ENCODE results near the gene SLC5A5.

The SLC5A5 gene

DNA sequence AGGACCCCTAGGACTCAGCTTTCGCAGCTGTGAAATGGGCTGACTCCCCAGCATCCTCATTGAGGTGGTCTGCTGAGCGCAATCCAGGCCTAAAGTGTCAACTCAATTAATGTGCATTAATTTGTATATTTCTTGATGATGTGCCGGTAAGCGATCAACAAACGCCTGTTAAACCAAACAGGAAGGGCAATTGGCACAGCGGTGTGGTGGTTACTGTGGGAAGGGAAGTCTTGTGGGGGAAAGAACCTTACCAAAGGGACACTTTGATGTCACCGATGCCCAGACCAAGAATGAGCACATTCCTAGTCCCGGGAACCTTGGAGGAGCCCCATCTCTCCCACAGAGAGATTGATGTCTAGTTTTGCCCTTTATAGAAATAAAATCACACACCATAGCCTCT, 25.6 kb upstream of the SLC5A5 start:
- DNase-seq (ENCODE audit: low spot score): no peak

DNA sequence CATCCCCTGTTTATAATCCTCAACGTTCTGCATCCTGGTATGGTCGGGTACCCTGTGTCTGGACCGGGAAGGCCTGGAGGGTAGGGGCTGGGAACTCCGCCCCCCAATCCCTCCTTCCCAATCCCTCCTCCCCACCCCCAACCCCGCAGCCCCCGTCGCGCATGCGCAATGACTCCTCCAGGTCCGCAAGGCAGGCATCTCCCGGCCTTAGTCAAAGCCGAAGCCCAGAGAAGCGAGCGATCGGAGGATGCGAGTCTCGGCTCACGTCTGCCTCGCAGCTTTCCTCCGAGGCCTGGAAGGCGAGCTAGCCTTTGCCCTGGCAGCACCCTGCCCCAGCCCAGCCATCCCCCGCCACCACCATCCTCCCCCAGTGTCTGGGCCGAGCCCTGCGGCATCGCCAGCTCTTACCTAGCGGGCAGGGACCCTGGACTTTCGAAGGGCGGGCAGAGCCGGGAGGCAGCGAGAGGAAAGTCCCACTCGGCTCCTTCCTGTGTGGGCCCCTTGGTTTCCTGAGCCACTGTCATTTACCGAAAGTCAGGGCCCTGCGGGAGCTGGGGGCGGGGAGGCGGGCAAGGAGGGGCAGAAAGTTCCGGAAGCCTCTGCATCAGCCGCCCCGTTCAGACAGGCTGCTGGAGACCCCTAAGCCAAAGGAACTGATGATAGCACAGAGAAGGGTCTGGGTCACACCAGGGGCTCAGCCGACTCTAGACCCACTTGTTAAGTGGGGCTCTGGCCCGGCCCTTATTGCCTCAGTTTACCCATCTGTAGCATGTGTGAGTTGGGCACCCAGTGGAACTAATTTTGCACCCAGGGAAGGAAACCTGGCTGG, 24.0 kb upstream of the SLC5A5 start, which contains the start of gene JAK3:
TSS of gene JAK3 (minus strand) at position 445 of the 829 bp plus-strand sequence. CDS start 3,565 bp downstream, outside the sequence.
- peak; percentile 78 for DNase-seq (ENCODE audit: low spot score)

DNA sequence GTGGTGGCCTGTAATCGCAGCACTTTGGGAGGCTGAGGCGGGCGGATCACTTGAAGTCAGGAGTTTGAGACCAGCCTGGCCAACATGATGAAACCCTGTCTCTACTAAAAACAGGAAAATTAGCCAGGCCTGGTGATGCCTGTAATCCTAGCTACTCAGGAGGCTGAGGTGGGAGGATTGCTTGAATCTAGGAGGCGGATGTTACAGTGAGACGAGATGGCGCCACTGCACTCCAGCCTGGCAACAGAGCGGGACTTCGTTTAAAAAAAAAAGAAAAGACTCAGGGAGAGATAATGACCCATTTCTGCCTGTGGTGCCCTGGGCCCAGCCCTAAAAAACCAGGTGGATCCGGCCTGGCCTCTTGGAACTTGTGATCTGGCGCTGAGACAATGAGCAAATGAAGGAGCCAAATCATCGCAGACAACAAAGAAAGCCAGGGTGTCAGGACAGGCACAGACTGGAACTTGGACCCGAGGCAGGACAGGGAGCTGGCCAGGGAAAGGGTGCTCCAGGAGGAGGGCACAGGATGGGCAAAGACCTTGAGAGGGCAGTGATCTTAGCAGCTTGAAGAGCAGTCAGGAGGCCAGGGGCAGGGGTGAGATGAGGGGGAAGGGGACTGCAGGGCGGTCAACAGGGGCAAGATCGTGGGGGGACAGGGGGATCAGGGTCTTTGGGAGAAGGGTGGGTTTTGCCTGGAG, 23.0 kb upstream of the SLC5A5 start:
- DNase-seq (ENCODE audit: low spot score): no peak

DNA sequence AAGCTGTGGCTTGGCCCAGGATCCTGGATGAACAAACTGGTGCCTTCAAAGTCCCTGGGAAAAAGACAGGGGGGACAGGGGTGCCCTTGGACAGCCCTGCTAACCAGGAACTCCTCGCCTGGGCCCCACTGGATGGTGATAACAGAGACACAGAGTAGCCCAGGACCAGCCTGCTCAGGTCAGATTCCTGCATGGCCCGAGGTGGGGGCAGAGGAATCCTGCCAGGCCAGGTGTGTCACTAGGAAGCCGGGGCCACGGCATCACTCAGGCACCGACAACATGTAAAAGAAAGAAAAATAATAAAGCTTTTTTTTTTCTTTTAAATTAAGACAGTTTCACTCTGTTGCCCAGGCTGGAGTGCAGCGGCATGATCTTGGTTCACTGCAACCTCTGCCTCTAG, 17.7 kb upstream of the SLC5A5 start:
- no peak for DNase-seq (ENCODE audit: low spot score)

DNA sequence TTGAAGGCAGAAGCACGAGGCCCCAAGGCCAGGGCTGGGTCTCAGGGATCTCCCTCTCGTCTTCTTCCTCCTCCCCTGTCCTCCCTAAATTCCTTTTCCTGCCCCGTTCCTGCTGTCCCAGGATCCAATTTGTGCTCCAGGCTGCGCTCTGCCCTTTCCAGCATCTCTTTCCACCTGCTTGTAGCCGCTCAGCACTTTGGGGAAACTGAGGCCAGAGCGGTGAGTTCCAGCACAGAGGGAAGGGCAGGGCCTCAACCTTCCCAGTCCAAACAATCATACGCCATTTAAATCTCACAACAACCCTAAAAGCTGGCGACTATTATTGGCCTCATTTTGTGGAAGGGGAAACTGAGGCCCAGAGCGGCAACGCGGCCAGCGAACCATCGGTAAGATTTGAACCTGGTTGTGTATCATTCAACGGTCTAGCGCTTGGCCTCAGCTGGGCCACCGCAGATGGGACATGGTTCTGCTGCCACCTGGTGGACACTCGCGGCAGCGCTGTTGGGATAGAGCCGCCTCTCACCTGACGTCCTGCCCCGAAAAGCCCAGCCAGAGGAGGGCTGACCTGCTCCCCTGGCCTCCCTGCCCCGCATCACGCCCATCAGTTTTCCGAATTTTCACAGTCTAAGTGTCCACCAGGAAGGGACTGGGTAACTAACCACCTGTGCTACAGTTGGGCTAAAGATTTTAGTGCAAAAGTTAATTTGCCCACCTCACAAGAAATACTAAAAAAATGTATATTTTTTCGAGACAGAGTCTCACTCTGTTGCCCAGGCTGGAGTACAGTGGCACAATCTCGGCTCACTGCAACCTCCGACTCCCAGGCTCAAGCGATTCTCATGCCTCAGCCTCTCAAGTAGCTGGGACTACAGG, 16.2 kb upstream of the SLC5A5 start:
- peak; percentile 68 for DNase-seq (ENCODE audit: low spot score)

DNA sequence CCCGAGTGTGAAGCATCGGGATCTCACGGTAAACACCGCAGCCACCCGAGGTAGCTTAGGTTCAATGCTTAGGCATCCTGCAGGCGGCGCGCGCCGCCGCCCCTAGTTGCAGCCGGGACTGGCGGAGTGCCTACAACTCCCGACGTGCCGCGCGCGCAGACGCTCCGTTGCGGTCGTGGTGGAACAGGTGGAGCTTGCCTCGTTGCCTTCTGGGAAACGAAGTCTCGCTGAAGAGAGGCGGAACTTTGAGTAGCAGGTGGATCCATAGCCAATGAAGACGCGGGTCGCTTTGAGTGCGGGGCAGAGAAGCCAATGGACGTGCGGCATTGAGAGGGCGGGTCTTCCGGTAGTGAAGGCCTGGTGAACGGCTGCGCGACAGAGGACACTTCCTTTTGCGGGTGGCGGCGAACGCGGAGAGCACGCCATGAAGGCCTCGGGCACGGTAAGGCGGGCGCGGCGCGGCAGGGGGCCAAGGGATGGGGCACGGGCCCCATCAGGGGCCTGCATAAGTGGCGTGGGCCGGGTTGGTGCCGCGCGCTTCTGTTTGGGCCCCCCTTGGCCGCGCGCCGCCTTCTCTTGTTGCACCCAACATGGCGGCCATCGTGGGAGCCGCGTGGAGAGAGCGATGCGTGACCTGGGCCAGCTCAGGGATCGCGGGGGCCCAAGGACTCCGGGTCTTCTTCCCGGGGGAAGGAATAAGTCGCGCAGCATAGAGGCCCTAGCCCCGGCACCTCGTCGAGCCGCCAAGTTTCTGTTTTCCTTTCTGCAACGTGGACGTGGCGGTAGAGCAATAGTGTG, 12.0 kb upstream of the SLC5A5 start, which contains the start of gene RPL18A:
TSS of gene RPL18A (plus strand) at position 378 of the 798 bp plus-strand sequence. CDS start at position 425, 47 bp downstream.
- DNase-seq (ENCODE audit: low spot score): peak; percentile 99

DNA sequence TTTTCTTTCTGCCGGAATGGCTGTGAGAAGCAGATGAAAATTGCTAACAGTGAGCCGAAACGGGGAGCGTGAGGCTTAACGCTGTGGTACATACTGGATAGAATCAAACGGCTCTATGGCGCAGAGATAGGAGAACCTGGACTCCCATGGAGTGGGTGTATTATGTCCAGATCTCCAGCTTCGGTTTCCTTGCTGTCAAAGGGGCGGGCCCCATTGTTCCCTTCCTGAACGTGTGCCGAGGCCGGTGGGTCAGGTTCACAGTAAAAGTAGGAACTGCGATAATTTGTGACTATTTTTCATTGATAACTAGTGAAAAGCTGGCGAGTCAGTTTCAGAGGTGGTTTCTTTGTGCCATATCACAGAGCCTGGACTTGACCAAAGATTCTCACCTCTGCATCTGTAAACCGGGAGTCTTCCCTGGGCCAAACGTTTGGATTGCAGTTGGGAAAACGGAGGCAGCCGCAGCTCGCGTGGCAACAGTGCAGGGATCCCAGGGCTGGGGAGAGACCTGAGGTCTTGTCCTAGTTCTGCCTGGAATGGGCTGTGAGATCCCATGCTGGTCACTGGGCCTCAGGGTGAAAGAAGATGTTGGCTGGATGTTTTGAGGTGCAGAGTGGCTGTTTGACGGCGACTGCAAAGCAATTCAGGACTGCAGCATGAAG, 11.3 kb upstream of the SLC5A5 start:
- no peak for DNase-seq (ENCODE audit: low spot score)

DNA sequence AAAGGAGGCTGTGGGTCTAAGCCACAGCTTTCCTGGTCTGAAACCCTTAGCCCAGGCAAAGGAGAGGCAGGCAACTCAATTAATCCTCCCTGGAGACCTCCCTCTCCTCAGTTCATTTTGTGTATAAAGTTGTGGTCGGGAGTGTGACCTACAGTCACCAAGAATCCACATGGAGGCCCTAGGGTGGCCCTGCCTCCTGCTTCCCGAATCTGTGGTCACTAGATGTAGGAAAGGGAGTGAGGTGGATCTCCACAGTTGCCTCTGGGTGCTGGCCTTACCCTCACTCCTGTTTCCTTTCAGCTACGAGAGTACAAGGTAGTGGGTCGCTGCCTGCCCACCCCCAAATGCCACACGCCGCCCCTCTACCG, 10.8 kb upstream of the SLC5A5 start:
- no peak for DNase-seq (ENCODE audit: low spot score)

DNA sequence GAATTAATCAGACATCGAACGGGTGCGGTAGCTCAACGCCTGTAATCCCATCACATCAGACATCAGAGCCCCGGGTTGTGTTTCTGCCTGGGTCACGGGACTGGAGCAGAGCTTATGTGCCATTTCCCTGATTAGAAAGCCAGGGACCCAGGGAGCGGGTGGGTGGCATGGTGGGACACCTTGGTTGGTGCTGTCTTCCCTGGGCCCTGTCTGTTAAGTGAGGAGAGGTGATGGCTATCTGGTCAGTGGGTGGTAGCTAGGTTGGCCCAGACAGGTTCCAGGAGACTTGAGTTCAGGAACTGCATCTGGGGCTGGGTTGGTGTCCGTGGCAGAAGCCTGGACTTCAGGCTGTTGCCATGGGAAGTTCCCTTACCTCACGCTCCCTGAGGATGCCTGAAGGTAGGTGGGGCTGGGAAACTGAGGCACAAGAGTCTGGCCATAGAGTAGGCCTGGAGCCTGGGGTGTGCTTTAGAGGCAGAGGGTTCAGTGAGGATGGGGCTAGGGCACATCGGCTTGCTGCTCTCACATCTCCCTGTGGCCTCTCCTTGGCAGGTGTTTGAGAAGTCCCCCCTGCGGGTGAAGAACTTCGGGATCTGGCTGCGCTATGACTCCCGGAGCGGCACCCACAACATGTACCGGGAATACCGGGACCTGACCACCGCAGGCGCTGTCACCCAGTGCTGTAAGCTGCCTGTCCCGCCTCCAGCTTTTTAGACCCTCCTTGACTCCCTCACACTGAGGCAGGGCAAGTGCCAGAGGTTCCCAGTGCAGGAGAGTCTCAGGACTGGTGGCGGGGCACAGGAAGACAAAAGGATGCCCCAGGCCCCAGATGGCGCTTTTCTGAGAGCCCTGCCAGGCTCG, 10.0 kb upstream of the SLC5A5 start:
- DNase-seq (ENCODE audit: low spot score): no peak

DNA sequence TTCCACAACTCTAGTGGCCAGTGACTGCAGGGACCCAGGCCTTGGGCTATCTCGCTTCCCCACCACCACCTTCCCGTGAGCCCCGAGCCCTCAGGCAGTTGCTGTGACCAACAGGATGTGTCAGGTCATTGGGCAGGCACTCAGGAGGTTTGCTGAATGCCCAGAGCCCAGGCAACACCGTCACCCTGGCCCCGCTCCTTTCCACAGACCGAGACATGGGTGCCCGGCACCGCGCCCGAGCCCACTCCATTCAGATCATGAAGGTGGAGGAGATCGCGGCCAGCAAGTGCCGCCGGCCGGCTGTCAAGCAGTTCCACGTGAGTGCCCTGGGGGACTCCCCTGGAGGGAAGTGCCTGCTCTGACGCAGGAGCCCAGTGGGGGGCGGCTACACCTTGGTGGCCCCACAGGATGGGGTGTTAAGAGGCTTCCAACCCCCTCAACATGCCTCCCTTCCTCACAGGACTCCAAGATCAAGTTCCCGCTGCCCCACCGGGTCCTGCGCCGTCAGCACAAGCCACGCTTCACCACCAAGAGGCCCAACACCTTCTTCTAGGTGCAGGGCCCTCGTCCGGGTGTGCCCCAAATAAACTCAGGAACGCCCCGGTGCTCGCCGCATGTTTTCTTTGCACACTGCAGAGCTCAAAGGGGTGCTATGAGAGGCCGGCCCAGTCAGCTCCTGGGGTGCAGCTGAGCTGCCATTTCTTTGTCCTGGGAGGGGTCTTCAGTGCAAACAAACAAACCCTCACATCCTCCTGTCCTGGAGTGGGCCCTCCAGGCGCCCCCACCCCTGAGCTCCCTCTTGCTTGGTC, 8.8 kb upstream of the SLC5A5 start:
- no peak for DNase-seq (ENCODE audit: low spot score)

DNA sequence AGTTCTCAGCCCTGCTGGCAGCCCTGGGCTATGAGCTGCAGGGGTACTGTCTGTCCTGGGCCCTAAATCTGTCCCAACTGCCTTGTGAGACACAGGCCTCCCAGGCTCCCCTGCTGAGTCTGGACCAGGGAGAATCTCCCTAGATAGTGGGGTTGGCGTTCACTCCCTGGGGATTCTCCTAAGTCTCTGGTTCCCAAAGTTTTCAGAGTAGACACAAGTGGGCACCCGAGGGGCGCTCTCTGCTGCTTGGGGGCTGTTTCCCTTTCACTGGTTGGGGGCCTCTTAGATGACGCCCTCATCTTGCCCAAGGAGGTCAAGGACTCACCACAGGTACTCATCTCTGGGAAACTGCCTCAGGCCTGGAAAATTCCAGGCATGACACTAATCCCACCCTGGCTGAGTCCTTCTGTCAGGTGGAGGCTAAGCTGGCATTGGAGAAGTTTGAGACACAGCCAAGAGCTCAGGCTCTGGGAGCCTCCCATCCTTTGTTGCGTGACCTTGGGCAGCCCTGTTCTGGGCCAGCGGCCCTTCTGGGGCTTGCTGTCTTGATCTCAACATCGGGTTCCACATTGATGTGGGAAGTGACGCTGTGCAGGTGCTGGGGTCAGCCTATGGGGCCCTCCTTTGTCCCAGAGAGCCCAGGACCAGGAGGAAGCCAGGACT, 8.1 kb upstream of the SLC5A5 start:
- no peak for DNase-seq (ENCODE audit: low spot score)

DNA sequence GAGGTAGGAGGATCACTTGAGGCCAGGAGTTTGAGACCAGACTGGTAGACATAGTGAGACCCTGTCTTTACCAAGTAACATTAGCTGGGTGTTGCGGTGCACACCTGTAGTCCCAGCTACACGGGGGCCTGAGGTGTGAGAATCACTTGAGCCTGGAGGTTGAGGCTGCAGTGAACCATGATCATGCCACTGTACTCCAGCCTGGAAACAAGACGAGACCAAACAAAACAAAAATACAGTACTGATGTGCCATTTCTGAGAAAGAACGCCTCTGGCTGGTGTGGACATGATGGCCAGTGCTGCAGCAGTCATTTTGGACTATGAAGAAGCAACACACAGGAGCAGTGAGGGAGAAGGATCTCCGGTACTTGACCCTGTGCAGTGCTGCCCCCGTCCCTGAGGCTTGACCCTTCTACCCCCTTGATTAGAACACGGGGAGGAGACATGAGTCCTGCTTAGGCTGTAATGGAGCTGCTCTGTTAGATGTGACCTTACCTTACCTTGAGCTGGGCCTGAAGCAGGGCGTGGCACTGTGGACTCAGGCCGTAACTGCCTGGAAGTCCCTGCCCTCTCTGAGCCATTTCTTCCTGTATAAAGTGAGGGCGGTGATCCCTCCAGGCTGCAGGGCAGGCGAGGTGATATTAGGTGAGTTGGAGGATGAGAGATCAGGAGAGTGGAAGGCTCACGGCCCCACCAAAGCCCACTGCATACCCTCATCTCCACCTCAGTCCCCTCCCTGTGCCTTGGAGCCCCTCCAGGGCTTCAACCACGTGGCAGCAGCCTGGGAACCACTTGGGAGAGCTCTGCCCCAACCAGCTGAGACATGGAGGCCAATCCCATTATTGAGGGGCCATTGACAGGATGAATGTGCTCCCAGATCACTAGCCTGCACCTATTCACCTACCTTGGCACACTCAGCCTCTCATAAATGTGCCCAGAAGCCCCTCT, 6.1 kb upstream of the SLC5A5 start:
- no peak for DNase-seq (ENCODE audit: low spot score)

DNA sequence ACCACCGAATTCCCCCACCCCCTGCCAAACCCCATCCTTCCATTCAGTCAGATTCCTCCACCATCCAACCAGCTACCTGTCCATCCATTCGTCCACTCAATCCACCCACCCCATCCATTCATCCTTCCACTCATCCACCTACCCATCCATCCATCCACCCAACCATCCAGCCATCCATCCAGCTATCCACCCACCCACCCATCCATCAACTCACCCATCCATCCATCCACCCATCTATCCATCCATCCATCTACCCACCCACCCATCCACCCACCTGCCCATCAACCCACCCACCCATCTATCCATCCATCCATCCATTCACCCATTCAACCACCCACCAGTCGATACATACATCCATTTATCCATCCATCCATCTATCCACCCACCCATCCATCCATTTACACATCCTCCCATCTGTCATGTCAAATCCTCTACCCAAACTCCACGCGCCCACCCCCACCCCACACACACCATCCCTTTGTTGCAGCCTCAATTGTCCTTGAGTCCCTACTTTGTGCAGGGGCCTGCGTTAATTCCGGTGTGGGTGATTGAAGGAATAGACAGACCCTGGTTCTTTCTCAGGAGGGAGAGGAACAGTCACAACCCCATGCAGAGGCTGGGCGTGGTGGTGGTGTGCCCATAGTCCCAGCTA, 5.3 kb upstream of the SLC5A5 start:
- DNase-seq (ENCODE audit: low spot score): no peak

DNA sequence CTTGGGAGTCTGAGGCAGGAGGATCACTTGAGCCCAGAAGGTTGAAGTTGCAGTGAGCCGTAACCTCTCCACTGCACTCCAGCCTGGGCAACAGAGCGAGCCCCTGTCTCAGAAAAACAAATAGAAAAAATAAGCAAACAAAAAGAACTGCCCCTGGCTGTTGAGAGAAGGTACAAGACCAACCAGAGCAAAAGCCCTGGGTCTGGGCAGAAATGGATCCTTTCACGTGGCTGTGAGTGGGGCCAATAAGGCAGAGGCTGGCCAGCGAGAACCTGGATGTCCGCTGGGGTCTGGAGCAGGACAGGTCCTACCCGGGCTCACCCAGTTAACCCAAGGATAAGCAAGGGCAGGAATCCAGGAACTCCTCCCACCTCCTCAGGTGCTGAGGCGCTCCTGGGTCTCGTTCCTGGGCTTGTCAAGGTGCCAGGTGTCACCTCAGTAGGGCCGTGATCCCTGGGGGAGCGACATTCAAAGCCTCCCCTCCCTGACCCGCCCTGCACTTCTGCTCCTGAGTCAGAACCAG, 4.7 kb upstream of the SLC5A5 start:
- DNase-seq (ENCODE audit: low spot score): no peak

DNA sequence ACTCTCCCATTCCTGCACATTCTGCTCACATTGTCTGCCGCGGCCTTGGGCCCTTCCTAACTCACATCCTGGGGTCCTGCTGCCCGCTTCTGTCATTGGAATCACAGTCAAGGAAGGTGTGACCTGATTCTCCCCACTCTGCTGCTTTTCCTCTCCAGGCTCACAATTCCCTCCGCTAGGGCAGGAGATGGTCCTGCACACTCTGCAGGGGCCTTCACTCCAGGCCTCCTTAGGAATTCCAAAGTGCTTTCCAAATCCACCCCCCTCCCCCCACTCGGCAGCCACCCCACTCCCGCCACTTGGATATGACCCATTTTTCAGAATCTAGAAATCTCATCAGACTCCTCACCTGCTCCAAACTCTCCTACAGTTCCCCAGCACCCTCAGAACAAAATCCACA, 3.1 kb upstream of the SLC5A5 start:
- DNase-seq (ENCODE audit: low spot score): no peak

DNA sequence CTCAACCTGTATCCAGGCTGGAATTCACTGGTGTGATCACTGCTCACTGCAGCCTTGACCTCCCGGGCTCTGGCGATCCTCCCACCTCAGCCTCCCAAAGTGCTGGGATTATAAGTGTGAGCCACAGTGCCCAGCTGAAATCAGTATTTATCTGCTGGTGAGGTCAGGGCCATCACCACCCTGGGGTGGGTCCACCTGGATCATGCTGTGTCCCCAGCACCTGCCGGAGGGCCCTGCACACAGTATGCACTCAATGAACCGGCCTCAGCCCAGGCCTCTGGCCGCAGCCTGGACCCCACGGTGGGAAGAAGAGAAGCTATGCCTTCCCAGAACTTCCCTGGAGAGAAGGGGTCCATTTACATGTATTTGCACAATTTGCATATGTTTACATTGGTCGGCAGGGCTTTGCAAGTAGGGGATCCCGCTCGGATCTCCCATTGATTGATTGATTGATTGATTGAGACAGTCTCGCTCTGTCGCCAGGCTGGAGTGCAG, 2.6 kb upstream of the SLC5A5 start:
- no peak for DNase-seq (ENCODE audit: low spot score)

All from SK-N-DZ (cell line).